GM19452 (cell line): ENCODE results near the gene FAM217B.
"Not testable (repeated sequence)": the region's sequence is repeated elsewhere in the genome, so short reads cannot be mapped to it uniquely, and the experiment has no call there.

Experiments
- ATAC-seq: cut with Tn5 transposase; IDR thresholded peaks from one replicate; pipeline ENCODE4 v1.9.1; 2021; ENCODE audit not compliant: unreplicated experiment

The FAM217B gene

GRCh38 chr20:59938221-59938620, 2.0 kb upstream of the FAM217B start:
- ATAC-seq = no peak

GRCh38 chr20:59938696-59939051, 1.5 kb upstream of the FAM217B start:
- no peak for ATAC-seq

GRCh38 chr20:59939052-59939878, 924 bp upstream of the FAM217B start:
- ATAC-seq = peak; percentile 4

GRCh38 chr20:59939879-59940128, 385 bp upstream of the FAM217B start:
- ATAC-seq = peak; percentile 35

- no peak for ATAC-seq
Observed at GRCh38 chr20:59940956-59941294, 736 bp downstream of the FAM217B start.

GRCh38 chr20:59942245-59942644, 2.1 kb downstream of the FAM217B start:
- no peak for ATAC-seq

GRCh38 chr20:59944726-59945125, 4.5 kb downstream of the FAM217B start:
- ATAC-seq = no peak

- ATAC-seq = no peak
Observed at GRCh38 chr20:59945175-59945574, 5.0 kb downstream of the FAM217B start.

- ATAC-seq = no peak
Observed at GRCh38 chr20:59945731-59946130, 5.5 kb downstream of the FAM217B start.

GRCh38 chr20:59947376-59947775, 7.2 kb downstream of the FAM217B start:
- no peak for ATAC-seq

- ATAC-seq = no peak
Observed at GRCh38 chr20:59948212-59948611, 8.0 kb downstream of the FAM217B start.

- no peak for ATAC-seq
Observed at GRCh38 chr20:59948828-59949720, 8.9 kb downstream of the FAM217B start.

- ATAC-seq = no peak
Observed at GRCh38 chr20:59949911-59950310, 9.7 kb downstream of the FAM217B start.

- no peak for ATAC-seq
Observed at GRCh38 chr20:59954718-59955117, 14.5 kb downstream of the FAM217B start.

GRCh38 chr20:59955131-59955796, 15.1 kb downstream of the FAM217B start:
- no peak for ATAC-seq

- not testable (repeated sequence) for ATAC-seq
Observed at GRCh38 chr20:59957568-59957967, 17.4 kb downstream of the FAM217B start.

GRCh38 chr20:59958123-59958522, 17.9 kb downstream of the FAM217B start, which contains the start of gene CDH26:
CDH26 (plus strand) TSS chr20:59958423; CDS start chr20:59958727, 304 bp downstream.
- ATAC-seq = no peak

GRCh38 chr20:59958626-59959025, 18.4 kb downstream of the FAM217B start:
- ATAC-seq = no peak

GRCh38 chr20:59961423-59961822, 21.2 kb downstream of the FAM217B start:
- ATAC-seq = no peak

- no peak for ATAC-seq
Observed at GRCh38 chr20:59962155-59962554, 22.0 kb downstream of the FAM217B start.

GRCh38 chr20:59966428-59966827, 26.2 kb downstream of the FAM217B start:
- ATAC-seq = no peak

GRCh38 chr20:59971428-59971827, 31.2 kb downstream of the FAM217B start:
- ATAC-seq = no peak
